Adrenal gland (tissue), 12 donors: Measurements from ENCODE around the gene MAN2B2. TPM values are rescaled to one million over a fixed set of nuclear protein-coding genes. Genes with fewer than 3 reads are reported as not detected.
A peak's percentile ranks its signal among the peaks of the same experiment; 100 is the strongest.

Source experiments
- DNase-seq, 7 donors: peaks; one replicate each; pipeline ENCODE4 v3.0.0-alpha.2; 2019 to 2020
- H3K27ac ChIP-seq, 5 donors: fragments of 200-600 bp; sonication (generic) in 4 of 5; 1 replicate in 3 of 5; 2 replicates in 2 of 5; pipeline versions ENCODE4 v1.5.1 to v1.8.0; 2016 to 2020; ENCODE audit warnings: mild to moderate bottlenecking in 1 of 5
- H3K27me3 ChIP-seq: fragments of 200-600 bp; 2 replicates; pipeline ENCODE4 v1.8.0; 2021
- H3K36me3 ChIP-seq, 2 donors: fragments of 200-600 bp; replicated peaks in 1 of 2; 1 replicate in 1 of 2; 2 replicates in 1 of 2; pipeline versions ENCODE4 v1.5.1 to v1.8.0; 2018 to 2022
- H3K4me1 ChIP-seq, 2 donors: fragments of 200-600 bp; replicated peaks in 1 of 2; 1 replicate in 1 of 2; 2 replicates in 1 of 2; pipeline versions ENCODE4 v1.5.1 to v1.8.0; 2018 to 2021
- H3K4me3 ChIP-seq, 4 donors: fragments of 200-600 bp; sonication (generic) in 3 of 4; one replicate each; pipeline ENCODE4 v1.5.1; 2016 to 2018
- H3K9me3 ChIP-seq, 3 donors: fragments of 200-600 bp; sonication (generic) in 1 of 3; replicated peaks in 1 of 3; 1 replicate in 2 of 3; 2 replicates in 1 of 3; pipeline versions ENCODE4 v1.5.1 to v1.8.0; 2016 to 2021
- POLR2A ChIP-seq, 2 donors: fragments of 450-650 bp; IDR thresholded peaks; one replicate each; pipeline ENCODE4 v1.6.1; 2017; ENCODE audit warnings: antibody characterized with exemption in 2 of 2, mild to moderate bottlenecking in 2 of 2, moderate library complexity in 1 of 2
- WGBS, 4 donors: extraction: QIAGEN DNeasy Blood & Tissue Kit in 2 of 4; methylation state at CpG; one replicate each; pipeline versions ENCODE4 v1.1.5 to v1.1.7; 2013 to 2017; 5-methylcytosine and 5-hydroxymethylcytosine counted together
- intact Hi-C, 2 donors: fragments of 100-400 bp; cut with DNase I; formaldehyde crosslinking; loops; one replicate each; pipeline versions ENCODE4 v1.14.1 to v1.15.0; 2022 to 2023
- polyA plus RNA-seq, 3 donors: library from polyadenylated mRNA; stranded (reverse); fragments of 200-250 nt in 2 of 3; fragments of 350-450 nt in 1 of 3; fragmentation: Illumina TruSeq in 1 of 3; extraction: RNeasy Lipid Tissue Mini Kit (QIAGEN cat#74804) in 1 of 3; gene quantifications; one replicate each; pipeline ENCODE4 v1.2.3, GENCODE V29; 2013 to 2014
- total RNA-seq, 9 donors: library from RNA; depleted of rRNA in 4 of 9; stranded (reverse); fragments of >200 nt in 4 of 9; fragments of 120-200 nt in 1 of 9; fragmentation: NEBNext Ultra II Directional in 1 of 9; extraction: Animal tissue kit (Norgen Biotek cat#: 25700) in 1 of 9; gene quantifications; one replicate each; pipeline versions ENCODE4 v1.1.0 to v1.2.4, GENCODE V29; 2013 to 2023
- TF ChIP-seq, protein P1 (sequence below), 6 experiments: fragments of 450-650 bp in 4 of 6; fragments of 200-600 bp in 2 of 6; sonication (generic) in 1 of 6; IDR thresholded peaks; 1 replicate in 5 of 6; 2 replicates in 1 of 6; pipeline versions ENCODE4 v1.5.1 to v1.8.0; 2016 to 2021; ENCODE audit warnings: antibody characterized with exemption in 6 of 6, mild to moderate bottlenecking in 2 of 6, moderate library complexity in 1 of 6
- donor health status: healthy with polysubstance abuse.
- donor health status: Bipolar disorder and iron deficiency.
- donor health status: DM: yes; HTN: yes; CAD: no.
- donor health status: DM: no; HTN: no; CAD: no.
- donor health status: DM: no; HTN: no; CAD: no.
- donor health status: DM: yes; HTN: yes; CAD: no.

Gene MAN2B2
- total and polyA plus RNA-seq, 12 donors, result 9.3 to 50.6 (median 27.7) TPM

DNA sequence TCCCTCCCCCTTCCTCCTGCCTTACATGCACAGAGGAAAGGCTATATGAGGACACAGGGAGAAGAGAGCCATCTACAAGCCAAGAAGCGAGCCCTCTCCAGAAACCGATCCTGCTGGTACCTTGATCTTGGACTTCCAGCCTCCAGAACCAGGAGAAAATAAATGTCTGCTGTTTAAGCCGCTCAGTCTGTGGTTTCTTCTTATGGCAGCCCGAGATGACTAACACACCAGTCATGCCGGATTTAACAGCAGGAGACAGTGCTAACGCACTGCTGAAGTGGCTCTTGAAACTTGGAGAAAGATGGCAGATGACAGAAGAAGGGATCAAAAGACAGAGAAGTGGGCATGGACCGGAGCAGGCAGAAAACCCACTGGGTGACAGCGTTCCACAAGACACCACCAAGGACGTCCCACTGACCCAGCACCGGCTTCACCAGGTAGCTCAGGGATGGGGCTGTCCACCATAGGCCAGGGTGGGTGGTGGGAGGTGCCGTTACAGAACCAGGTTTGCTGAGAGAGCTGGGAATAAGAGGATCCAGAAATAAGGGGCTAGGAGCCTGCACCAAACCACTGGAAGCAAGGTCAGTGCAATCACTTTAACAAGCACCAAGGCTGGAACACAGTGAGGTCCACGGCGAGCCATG lies 6.2 kb upstream of the MAN2B2 start:
- peaks cover 0 to 6% of the 10 kb centered on the region in 2 donors for H3K4me1 ChIP-seq

DNA sequence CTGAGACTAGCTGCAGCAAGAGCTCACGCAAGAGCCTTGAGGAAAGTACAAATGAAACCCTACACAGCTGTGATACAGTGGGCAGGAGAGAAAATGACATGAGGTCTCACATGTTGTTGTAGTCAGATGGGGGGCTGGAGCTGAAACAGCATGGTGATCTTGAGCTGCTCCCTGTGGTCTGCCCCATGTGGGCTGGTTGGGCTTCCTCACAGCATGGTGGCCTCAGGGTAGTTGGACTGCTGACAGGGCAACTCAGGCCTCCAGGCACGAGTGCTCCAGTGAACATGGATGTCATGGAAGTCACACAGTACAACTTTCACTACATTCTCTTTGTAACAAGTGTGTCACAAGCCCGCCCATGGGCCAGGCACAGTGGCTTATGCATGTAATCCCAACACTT lies 3.4 kb upstream of the MAN2B2 start:
- no peak for DNase-seq
- no peak overlapping the region for H3K27ac ChIP-seq
- H3K9me3 ChIP-seq, result no peaks in the 10 kb centered on the region
- H3K27me3 ChIP-seq, result no peaks in the 10 kb centered on the region
- intact Hi-C loops, result no loop called here
- no peaks in the 10 kb centered on the region for H3K36me3 ChIP-seq
- WGBS, 4 donors, result 83 to 95% (median 88%) methylated on average over 3 of the region's 3 CpGs
- peaks cover 6 to 20% of the 10 kb centered on the region in 2 donors for H3K4me1 ChIP-seq
- no peak for TF ChIP-seq POLR2A (IDR thresholded peaks at IDR 0.05)
- TF ChIP-seq, protein P1, sequence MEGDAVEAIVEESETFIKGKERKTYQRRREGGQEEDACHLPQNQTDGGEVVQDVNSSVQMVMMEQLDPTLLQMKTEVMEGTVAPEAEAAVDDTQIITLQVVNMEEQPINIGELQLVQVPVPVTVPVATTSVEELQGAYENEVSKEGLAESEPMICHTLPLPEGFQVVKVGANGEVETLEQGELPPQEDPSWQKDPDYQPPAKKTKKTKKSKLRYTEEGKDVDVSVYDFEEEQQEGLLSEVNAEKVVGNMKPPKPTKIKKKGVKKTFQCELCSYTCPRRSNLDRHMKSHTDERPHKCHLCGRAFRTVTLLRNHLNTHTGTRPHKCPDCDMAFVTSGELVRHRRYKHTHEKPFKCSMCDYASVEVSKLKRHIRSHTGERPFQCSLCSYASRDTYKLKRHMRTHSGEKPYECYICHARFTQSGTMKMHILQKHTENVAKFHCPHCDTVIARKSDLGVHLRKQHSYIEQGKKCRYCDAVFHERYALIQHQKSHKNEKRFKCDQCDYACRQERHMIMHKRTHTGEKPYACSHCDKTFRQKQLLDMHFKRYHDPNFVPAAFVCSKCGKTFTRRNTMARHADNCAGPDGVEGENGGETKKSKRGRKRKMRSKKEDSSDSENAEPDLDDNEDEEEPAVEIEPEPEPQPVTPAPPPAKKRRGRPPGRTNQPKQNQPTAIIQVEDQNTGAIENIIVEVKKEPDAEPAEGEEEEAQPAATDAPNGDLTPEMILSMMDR (IDR thresholded peaks at IDR 0.05), result no peak
- no peak overlapping the region for H3K4me3 ChIP-seq

More for the DNA sequence above, 6.2 kb upstream of the MAN2B2 start:
- DNase-seq, result no peak
- intact Hi-C loops, result no loop called here
- H3K36me3 ChIP-seq, result no peaks in the 10 kb centered on the region
- 73 to 87% (median 76%) methylated on average over 13 of the region's 13 CpGs for WGBS, 4 donors
- peaks cover 14% of the 10 kb centered on the region for H3K27me3 ChIP-seq
- no peak for TF ChIP-seq POLR2A (IDR thresholded peaks at IDR 0.05)
- TF ChIP-seq, protein P1 (IDR thresholded peaks at IDR 0.05), result no peak
- no peaks in the 10 kb centered on the region for H3K9me3 ChIP-seq
- no peak overlapping the region for H3K27ac ChIP-seq
- no peak overlapping the region for H3K4me3 ChIP-seq

DNA sequence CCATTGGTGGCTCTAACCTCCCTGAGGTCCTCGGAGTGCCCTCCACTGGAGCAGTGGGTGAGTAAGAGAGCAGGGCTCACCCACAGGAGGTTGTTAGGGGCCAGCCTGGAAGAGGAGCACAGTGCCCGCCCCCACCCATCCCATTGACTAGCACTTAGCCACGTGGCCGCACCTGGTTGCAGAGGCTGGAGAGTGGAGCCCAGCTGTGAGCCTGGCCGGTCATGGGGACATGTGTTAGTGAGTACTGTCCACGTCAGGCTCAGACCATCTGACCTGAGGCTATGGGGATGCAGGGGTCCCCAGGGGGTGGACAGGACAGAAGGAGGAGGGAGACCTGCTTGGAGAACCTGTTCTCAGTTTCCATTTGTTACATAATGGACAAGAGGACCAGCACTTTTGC lies 1.4 kb upstream of the MAN2B2 start:
- intact Hi-C loops, result no loop called here
- no peak for DNase-seq
- no peak overlapping the region for H3K27ac ChIP-seq
- no peaks in the 10 kb centered on the region for H3K36me3 ChIP-seq
- 67 to 77% (median 70%) methylated on average over 3 to 6 of the region's 6 CpGs for WGBS, 4 donors
- H3K9me3 ChIP-seq, result no peaks in the 10 kb centered on the region
- TF ChIP-seq, protein P1 (IDR thresholded peaks at IDR 0.05), result no peak
- no peak for TF ChIP-seq POLR2A (IDR thresholded peaks at IDR 0.05)
- peaks cover 6 to 20% of the 10 kb centered on the region in 2 donors for H3K4me1 ChIP-seq
- H3K4me3 ChIP-seq, result no peak overlapping the region
- H3K27me3 ChIP-seq, result no peaks in the 10 kb centered on the region

DNA sequence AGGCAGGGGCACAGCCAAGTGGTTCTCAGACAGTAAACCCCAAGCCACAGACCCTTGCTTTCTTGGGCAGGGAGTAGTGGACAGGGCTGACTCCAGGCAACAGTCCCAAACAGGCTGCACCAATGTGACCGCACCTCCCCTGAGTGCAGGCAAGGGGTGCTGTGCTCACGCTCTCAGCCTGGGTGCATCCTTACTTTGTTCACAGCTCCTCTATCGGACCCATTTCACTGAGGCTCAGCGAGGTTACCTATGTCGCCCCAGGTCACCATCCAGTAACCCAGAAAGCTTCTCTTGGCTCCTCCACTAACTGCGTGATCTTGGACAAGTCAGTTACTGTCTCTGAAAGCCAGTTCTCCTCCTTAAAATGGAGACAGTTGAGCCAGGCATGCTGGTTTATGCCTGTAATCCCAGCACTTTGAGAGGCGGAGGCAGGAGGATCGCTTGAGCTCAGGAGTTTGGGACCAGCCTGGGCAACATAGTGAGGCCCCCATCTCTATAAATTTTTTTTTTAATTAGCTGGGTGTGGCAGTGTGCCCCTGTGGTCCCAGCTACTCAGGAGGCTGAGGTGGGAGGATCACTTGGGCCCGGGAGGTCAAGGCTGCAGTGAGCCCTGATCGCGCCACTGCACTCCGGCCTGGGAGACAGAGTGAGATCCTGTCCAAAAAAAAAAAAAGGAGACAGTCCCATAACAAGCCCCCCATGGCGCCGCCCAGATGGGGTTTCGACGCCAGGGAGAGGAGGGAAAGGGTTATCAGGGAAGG lies 823 bp upstream of the MAN2B2 start:
- Histone ChIP-seq H3K27ac (peak overlapping the region in 1 of 5 donors; percentile 42), H3K36me3 (no peaks in the 10 kb centered on the region), H3K27me3 (no peaks in the 10 kb centered on the region), H3K9me3 (no peaks in the 10 kb centered on the region), H3K4me3 (peak overlapping the region in 3 of 4 donors; percentile 44 to 84 (median 48)), H3K4me1 (peaks cover 6 to 20% of the 10 kb centered on the region in 2 donors)
- DNase-seq, result no peak
- TF ChIP-seq POLR2A (IDR thresholded peaks at IDR 0.05), result no peak
- TF ChIP-seq, protein P1 (IDR thresholded peaks at IDR 0.05), result no peak
- 46 to 50% (median 49%) methylated on average over 16 of the region's 16 CpGs for WGBS, 4 donors
- intact Hi-C loops, result no loop called here
